Measurements from ENCODE around the gene AUTS2.

- TF ChIP-seq CBFB (CRISPR knock-in tag; IDR thresholded peaks at IDR 0.05; ENCODE audit: low read depth) (no peak), MYBL2 (CRISPR knock-in tag; IDR thresholded peaks at IDR 0.05) (no peak)
- TF ChIP-seq, protein P1, sequence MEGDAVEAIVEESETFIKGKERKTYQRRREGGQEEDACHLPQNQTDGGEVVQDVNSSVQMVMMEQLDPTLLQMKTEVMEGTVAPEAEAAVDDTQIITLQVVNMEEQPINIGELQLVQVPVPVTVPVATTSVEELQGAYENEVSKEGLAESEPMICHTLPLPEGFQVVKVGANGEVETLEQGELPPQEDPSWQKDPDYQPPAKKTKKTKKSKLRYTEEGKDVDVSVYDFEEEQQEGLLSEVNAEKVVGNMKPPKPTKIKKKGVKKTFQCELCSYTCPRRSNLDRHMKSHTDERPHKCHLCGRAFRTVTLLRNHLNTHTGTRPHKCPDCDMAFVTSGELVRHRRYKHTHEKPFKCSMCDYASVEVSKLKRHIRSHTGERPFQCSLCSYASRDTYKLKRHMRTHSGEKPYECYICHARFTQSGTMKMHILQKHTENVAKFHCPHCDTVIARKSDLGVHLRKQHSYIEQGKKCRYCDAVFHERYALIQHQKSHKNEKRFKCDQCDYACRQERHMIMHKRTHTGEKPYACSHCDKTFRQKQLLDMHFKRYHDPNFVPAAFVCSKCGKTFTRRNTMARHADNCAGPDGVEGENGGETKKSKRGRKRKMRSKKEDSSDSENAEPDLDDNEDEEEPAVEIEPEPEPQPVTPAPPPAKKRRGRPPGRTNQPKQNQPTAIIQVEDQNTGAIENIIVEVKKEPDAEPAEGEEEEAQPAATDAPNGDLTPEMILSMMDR (IDR thresholded peaks at IDR 0.05): no peak
Measured at GRCh38 chr7:70594170-70594569, 995.9 kb downstream of the AUTS2 start.
